NCI-H1930 (cell line): ENCODE data around the gene TNRC18.
"Not testable (repeated sequence)": the region's sequence is repeated elsewhere in the genome, so short reads cannot be mapped to it uniquely, and the experiment has no call there.

Source experiments
- DNase-seq, 2 experiments: peaks; one replicate each; lab custom pipeline; 2025; lab: John Stamatoyannopoulos, UW

TNRC18 gene

DNA sequence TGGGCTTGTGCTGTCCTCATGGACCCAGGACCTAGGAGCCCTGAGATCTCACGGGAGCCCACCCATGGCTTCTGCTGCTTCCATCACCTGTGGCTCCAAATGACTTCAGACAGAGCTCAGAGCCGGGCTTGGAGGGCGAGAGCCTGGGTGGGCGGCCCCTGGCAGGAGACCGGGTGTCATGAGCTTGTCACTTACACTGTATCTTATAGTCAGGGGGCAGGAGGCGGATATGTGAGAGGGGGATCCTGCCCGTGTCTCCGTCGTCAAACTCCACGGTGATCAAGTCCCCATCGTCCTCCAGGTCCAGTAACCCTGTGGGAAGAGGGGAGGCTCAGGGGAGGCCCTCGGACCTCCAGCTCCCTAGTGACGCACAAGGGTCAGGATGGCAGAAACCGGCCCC, 107.9 kb downstream of the TNRC18 start:
- no peak for DNase-seq

DNA sequence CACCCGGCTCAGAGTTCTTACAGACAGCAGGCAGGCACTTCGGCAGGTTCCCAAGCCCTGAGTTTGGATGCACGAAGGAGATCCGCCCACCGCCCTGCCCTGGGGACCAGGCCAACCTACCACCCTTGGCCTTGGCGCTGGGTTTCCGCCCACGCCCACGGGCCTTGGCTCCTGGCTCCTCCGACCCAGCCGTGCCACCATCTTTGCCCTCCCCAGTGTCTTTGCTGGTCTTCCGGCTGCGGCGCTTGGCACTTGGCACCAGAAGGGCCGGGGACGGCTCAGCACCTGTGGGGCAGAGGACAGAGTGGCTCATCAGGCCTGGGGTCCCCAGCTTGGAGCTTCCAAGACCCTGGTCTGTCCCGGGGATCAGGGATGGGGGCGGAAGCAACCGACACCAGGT, 108.8 kb downstream of the TNRC18 start:
- no peak for DNase-seq

GRCh38 chr7:5313076-5313885, 110.4 kb downstream of the TNRC18 start:
- not testable (repeated sequence) for DNase-seq

DNA sequence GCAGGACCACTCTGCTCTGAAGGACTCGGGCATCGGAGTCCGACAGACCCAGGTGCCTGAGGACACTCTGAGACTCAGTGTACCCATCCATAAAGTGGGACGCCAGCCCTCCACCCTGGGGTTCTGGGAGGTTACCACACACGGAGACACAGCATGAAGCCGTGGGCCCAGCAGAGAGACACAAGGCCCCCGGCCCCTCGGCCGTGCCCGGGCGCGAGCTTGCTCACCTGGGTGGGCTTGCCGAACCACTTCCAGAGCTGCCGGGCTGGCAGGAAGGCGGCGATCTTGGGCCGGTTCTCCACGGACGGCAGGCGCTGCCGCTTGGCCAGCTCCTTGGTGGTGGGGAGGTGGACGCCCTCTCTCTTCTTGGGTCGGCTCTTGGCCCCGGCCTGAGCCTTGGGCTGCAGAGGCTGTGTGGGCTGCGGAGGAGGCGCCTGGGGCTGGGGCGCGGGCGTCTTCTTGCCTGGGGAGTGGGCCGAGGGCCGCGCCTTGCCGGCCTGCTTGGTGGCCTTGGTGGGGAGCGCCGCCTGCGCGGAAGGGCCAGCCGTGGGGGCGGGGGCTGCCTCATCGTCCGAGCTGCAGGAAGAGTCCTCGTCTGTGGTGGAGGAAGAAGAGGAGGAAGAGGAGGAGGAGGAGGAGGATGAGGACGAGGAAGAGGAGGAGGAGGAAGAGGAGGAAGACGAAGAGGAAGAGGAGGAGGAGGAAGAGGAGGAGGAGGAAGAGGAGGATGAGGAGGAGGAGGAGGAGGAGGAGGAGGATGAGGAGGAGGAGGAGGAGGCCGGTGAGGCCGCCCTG, 111.2 kb downstream of the TNRC18 start:
- DNase-seq: not testable (repeated sequence)

GRCh38 chr7:5310822-5311405, 112.7 kb downstream of the TNRC18 start:
- DNase-seq: no peak

GRCh38 chr7:5309146-5309545, 114.5 kb downstream of the TNRC18 start:
- DNase-seq: no peak

DNA sequence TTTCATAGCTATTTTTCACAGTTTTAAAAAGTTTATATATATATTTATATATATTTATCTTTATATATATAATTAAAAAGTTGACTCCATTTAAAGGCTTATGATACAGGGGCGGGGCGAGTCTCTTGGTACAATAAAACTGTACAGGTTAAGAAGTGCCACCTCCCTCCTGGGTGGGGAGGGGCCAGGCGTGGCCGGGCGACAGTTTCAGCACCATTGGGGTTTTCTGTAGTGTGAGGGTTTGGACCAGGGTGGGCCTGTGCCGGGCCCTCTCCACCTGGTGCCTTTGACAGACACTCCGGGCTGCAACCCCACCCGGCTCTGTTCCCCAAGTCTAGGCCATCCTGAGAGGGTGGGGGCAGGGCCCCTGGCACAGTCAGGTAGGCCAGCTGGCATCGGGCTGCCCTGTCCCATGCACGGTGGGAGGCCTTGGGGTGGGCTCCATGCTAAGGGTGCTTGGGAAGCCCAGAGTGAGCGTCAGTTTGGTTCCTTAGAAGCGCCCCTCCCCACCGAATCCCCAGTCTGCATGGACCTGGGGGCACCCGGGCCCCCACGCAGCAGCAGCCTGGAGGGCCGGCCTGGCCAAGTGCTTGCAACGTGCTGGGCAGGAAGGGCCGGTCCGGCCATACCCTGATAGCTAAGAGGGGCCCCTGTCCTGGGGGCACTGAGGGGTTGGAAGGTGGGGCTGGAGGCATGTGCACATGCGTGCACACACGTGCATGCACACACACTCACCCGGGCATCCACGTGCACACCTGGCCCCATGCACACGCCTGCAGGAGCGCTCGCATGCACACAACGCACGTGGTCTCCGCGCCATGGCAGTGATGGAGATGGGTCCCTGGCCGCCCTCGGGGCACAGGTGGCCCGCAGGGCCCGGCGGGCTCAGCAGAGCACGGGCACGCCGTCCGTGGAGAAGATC, 116.2 kb downstream of the TNRC18 start:
- DNase-seq: not testable (repeated sequence)

- not testable (repeated sequence) for DNase-seq
Measured at GRCh38 chr7:5305050-5305449, 118.6 kb downstream of the TNRC18 start.

GRCh38 chr7:5303591-5304505, 119.8 kb downstream of the TNRC18 start:
- no peak for DNase-seq

DNA sequence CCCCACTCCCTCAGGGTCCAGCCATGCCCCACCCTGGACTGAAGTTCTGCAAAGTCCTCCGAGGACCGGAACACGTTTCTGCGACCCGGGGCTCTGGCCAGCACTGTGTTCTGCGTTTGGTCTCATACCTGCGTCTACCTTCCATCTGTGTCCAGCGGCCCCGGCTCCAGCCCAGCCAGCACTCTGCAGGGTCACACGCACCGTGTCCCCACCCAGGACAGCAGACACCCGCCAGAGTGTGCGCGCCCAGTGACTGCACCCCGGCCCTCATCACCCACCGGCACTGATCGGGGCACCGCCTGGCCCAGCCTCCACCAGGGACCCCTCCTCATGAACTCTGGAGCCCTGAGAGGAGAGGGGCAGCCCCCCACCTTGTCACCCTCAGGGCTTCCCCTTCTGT, 120.6 kb downstream of the TNRC18 start:
- no peak for DNase-seq

DNA sequence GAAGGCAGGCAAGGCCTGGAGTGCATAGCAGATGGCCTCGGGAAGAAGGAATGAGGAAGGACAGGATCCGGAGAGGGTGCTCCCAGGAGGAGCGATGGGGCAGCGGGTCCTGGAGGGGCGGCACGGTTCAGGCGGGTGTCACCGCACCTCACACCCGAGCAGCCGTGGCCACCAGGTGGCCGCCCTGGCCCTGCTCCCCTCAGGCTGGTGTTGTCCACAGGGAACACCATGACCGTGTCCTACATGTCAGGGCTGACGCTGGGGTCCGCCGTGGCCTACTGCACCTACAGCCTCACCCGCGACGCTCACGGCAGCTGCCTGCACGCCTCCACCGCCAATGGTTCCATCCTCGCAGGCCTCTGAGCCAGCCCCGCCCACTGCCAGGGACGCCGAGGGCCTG, 121.1 kb downstream of the TNRC18 start:
- DNase-seq: no peak

DNA sequence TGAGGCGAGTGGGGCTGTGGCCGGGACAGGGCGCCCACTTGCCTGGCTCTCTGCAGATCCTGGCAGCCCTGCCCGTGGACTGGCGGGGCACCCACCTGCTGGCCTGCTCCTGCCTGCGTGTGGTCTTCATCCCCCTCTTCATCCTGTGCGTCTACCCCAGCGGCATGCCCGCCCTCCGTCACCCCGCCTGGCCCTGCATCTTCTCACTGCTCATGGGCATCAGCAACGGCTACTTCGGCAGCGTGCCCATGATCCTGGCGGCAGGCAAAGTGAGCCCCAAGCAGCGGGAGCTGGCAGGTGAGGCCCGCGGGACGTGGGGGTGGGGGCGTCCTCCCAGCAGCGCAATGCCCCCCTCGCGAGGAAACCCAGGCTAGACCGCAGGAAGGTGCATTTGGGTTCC, 123.3 kb downstream of the TNRC18 start:
- no peak for DNase-seq

GRCh38 chr7:5296611-5297226, 126.9 kb downstream of the TNRC18 start:
- no peak for DNase-seq

GRCh38 chr7:5296015-5296610, 127.5 kb downstream of the TNRC18 start:
- DNase-seq: no peak

GRCh38 chr7:5295039-5296014, 128.3 kb downstream of the TNRC18 start:
- no peak for DNase-seq

GRCh38 chr7:5294169-5294987, 129.3 kb downstream of the TNRC18 start:
- no peak for DNase-seq

- not testable (repeated sequence) for DNase-seq
Measured at GRCh38 chr7:5291711-5292335, 131.8 kb downstream of the TNRC18 start.
